Measurements from ENCODE around the gene CALR.

Gene CALR

GRCh38 chr19:12936582-12936981, 1.8 kb upstream of the CALR start:
- H3K9ac ChIP-seq (ENCODE audit: low read depth, low read length) = no peak overlapping the region
- H3K27me3 ChIP-seq (ENCODE audit: control insufficient read depth, insufficient read depth, low read length) = no peaks in the 10 kb centered on the region
- H3K9me3 ChIP-seq (ENCODE audit: control insufficient read depth, insufficient read depth, low read length) = no peaks in the 10 kb centered on the region
- peaks cover 31% of the 10 kb centered on the region for H3K36me3 ChIP-seq (ENCODE audit: control insufficient read depth, insufficient read depth, low read length)
- no peak overlapping the region for H3K4me3 ChIP-seq (ENCODE audit: low read depth, low read length)
- H3K4me1 ChIP-seq (ENCODE audit: control insufficient read depth, insufficient read depth, low read length) = peaks cover 7% of the 10 kb centered on the region

- H3K9ac ChIP-seq (ENCODE audit: low read depth, low read length) = peak overlapping the region; percentile 51
Measured at GRCh38 chr19:12937093-12937926, 1.1 kb upstream of the CALR start.

GRCh38 chr19:12938779-12939601, 581 bp downstream of the CALR start:
- H3K4me3 ChIP-seq (ENCODE audit: low read depth, low read length) = peak overlapping the region; percentile 88
- H3K27me3 ChIP-seq (ENCODE audit: control insufficient read depth, insufficient read depth, low read length) = no peaks in the 10 kb centered on the region
- peaks cover 46% of the 10 kb centered on the region for H3K36me3 ChIP-seq (ENCODE audit: control insufficient read depth, insufficient read depth, low read length)
- H3K9ac ChIP-seq (ENCODE audit: low read depth, low read length) = peak overlapping the region; percentile 82
- peaks cover 6% of the 10 kb centered on the region for H3K4me1 ChIP-seq (ENCODE audit: control insufficient read depth, insufficient read depth, low read length)
- no peaks in the 10 kb centered on the region for H3K9me3 ChIP-seq (ENCODE audit: control insufficient read depth, insufficient read depth, low read length)

More at GRCh38 chr19:12937093-12937926, 1.1 kb upstream of the CALR start:
- H3K4me3 ChIP-seq (ENCODE audit: low read depth, low read length) = peak overlapping the region; percentile 88
- no peaks in the 10 kb centered on the region for H3K27me3 ChIP-seq (ENCODE audit: control insufficient read depth, insufficient read depth, low read length)
- H3K36me3 ChIP-seq (ENCODE audit: control insufficient read depth, insufficient read depth, low read length) = peaks cover 37% of the 10 kb centered on the region
- H3K4me1 ChIP-seq (ENCODE audit: control insufficient read depth, insufficient read depth, low read length) = peaks cover 7% of the 10 kb centered on the region
- H3K9me3 ChIP-seq (ENCODE audit: control insufficient read depth, insufficient read depth, low read length) = no peaks in the 10 kb centered on the region

GRCh38 chr19:12939975-12940423, 1.6 kb downstream of the CALR start:
- Histone ChIP-seq H3K4me3 (ENCODE audit: low read depth, low read length) (peak overlapping the region; percentile 88), H3K36me3 (ENCODE audit: control insufficient read depth, insufficient read depth, low read length) (peaks cover 51% of the 10 kb centered on the region), H3K9ac (ENCODE audit: low read depth, low read length) (no peak overlapping the region), H3K9me3 (ENCODE audit: control insufficient read depth, insufficient read depth, low read length) (no peaks in the 10 kb centered on the region), H3K27me3 (ENCODE audit: control insufficient read depth, insufficient read depth, low read length) (no peaks in the 10 kb centered on the region), H3K4me1 (ENCODE audit: control insufficient read depth, insufficient read depth, low read length) (peaks cover 4% of the 10 kb centered on the region)

- H3K36me3 ChIP-seq (ENCODE audit: control insufficient read depth, insufficient read depth, low read length) = peaks cover 51% of the 10 kb centered on the region
- H3K4me1 ChIP-seq (ENCODE audit: control insufficient read depth, insufficient read depth, low read length) = peaks cover 4% of the 10 kb centered on the region
Measured at GRCh38 chr19:12940897-12941296, 2.5 kb downstream of the CALR start.

GRCh38 chr19:12943437-12944044, 5.1 kb downstream of the CALR start:
- peaks cover 62% of the 10 kb centered on the region for H3K36me3 ChIP-seq (ENCODE audit: control insufficient read depth, insufficient read depth, low read length)
- no peak overlapping the region for H3K4me3 ChIP-seq (ENCODE audit: low read depth, low read length)
- H3K4me1 ChIP-seq (ENCODE audit: control insufficient read depth, insufficient read depth, low read length) = peaks cover 4% of the 10 kb centered on the region
- no peaks in the 10 kb centered on the region for H3K27me3 ChIP-seq (ENCODE audit: control insufficient read depth, insufficient read depth, low read length)
- H3K9me3 ChIP-seq (ENCODE audit: control insufficient read depth, insufficient read depth, low read length) = no peaks in the 10 kb centered on the region
- no peak overlapping the region for H3K9ac ChIP-seq (ENCODE audit: low read depth, low read length)

More at GRCh38 chr19:12940897-12941296, 2.5 kb downstream of the CALR start:
- Histone ChIP-seq H3K4me3 (ENCODE audit: low read depth, low read length) (no peak overlapping the region), H3K27me3 (ENCODE audit: control insufficient read depth, insufficient read depth, low read length) (no peaks in the 10 kb centered on the region), H3K9me3 (ENCODE audit: control insufficient read depth, insufficient read depth, low read length) (no peaks in the 10 kb centered on the region), H3K9ac (ENCODE audit: low read depth, low read length) (peak overlapping the region; percentile 8)

GRCh38 chr19:12944104-12944674, 5.8 kb downstream of the CALR start:
- Histone ChIP-seq H3K4me3 (ENCODE audit: low read depth, low read length) (no peak overlapping the region), H3K9ac (ENCODE audit: low read depth, low read length) (no peak overlapping the region), H3K36me3 (ENCODE audit: control insufficient read depth, insufficient read depth, low read length) (peaks cover 66% of the 10 kb centered on the region), H3K9me3 (ENCODE audit: control insufficient read depth, insufficient read depth, low read length) (no peaks in the 10 kb centered on the region), H3K4me1 (ENCODE audit: control insufficient read depth, insufficient read depth, low read length) (peaks cover 4% of the 10 kb centered on the region), H3K27me3 (ENCODE audit: control insufficient read depth, insufficient read depth, low read length) (no peaks in the 10 kb centered on the region)

GRCh38 chr19:12945479-12946091, 7.2 kb downstream of the CALR start, which contains the start of gene RAD23A:
RAD23A (plus strand) TSS chr19:12945862; CDS start chr19:12945949, 87 bp downstream.
- H3K27me3 ChIP-seq (ENCODE audit: control insufficient read depth, insufficient read depth, low read length) = no peaks in the 10 kb centered on the region
- peak within 1 kb of the TSS; percentile 91 for H3K4me3 ChIP-seq (ENCODE audit: low read depth, low read length)
- H3K9ac ChIP-seq (ENCODE audit: low read depth, low read length) = peak within 1 kb of the TSS; percentile 91
- H3K9me3 ChIP-seq (ENCODE audit: control insufficient read depth, insufficient read depth, low read length) = no peaks in the 10 kb centered on the region
- H3K4me1 ChIP-seq (ENCODE audit: control insufficient read depth, insufficient read depth, low read length) = no peaks in the 10 kb centered on the region
- H3K36me3 ChIP-seq (ENCODE audit: control insufficient read depth, insufficient read depth, low read length) = peaks cover 63% of the 10 kb centered on the region

GRCh38 chr19:12946092-12946721, 7.8 kb downstream of the CALR start:
- H3K36me3 ChIP-seq (ENCODE audit: control insufficient read depth, insufficient read depth, low read length) = peaks cover 62% of the 10 kb centered on the region
- no peaks in the 10 kb centered on the region for H3K27me3 ChIP-seq (ENCODE audit: control insufficient read depth, insufficient read depth, low read length)
- H3K4me3 ChIP-seq (ENCODE audit: low read depth, low read length) = peak overlapping the region; percentile 91
- H3K4me1 ChIP-seq (ENCODE audit: control insufficient read depth, insufficient read depth, low read length) = no peaks in the 10 kb centered on the region
- no peaks in the 10 kb centered on the region for H3K9me3 ChIP-seq (ENCODE audit: control insufficient read depth, insufficient read depth, low read length)
- H3K9ac ChIP-seq (ENCODE audit: low read depth, low read length) = peak overlapping the region; percentile 91

- peaks cover 55% of the 10 kb centered on the region for H3K36me3 ChIP-seq (ENCODE audit: control insufficient read depth, insufficient read depth, low read length)
- peak overlapping the region; percentile 91 for H3K4me3 ChIP-seq (ENCODE audit: low read depth, low read length)
- no peaks in the 10 kb centered on the region for H3K4me1 ChIP-seq (ENCODE audit: control insufficient read depth, insufficient read depth, low read length)
- H3K9ac ChIP-seq (ENCODE audit: low read depth, low read length) = peak overlapping the region; percentile 91
- H3K27me3 ChIP-seq (ENCODE audit: control insufficient read depth, insufficient read depth, low read length) = no peaks in the 10 kb centered on the region
- no peaks in the 10 kb centered on the region for H3K9me3 ChIP-seq (ENCODE audit: control insufficient read depth, insufficient read depth, low read length)
Measured at GRCh38 chr19:12946731-12947496, 8.5 kb downstream of the CALR start.
